OCI-LY3 (cell line): Measurements from ENCODE around the gene LHPP.

Source experiments
- H2AFZ ChIP-seq: fragments of 200-600, 300-600 bp; shearing (Covaris generic); 2 replicates; pipeline ENCODE4 v1.6.0; 2014; ENCODE audit warnings: antibody characterized with exemption, low read depth, low read length
- H3K27ac ChIP-seq: fragments of 200-600, 300-600 bp; sonication (generic); 2 replicates; pipeline ENCODE4 v1.5.1; 2014; ENCODE audit warnings: mild to moderate bottlenecking, low read length, moderate library complexity, mixed read lengths
- H3K27me3 ChIP-seq: fragments of 200-600, 300-600 bp; sonication (generic); 2 replicates; pipeline ENCODE4 v1.6.1; 2014; ENCODE audit warnings: low read depth, low read length, mixed read lengths
- H3K36me3 ChIP-seq: fragments of 200-600, 300-600 bp; sonication (generic); replicated peaks from 2 replicates; pipeline ENCODE3; 2014; ENCODE audit warnings: low read depth, low read length, mixed read lengths
- H3K4me1 ChIP-seq: fragments of 300-600, 200-600 bp; sonication (generic); 2 replicates; pipeline ENCODE4 v1.6.1; 2014; ENCODE audit warnings: low read length, mixed read lengths
- H3K4me2 ChIP-seq: fragments of 200-600, 300-600 bp; sonication (generic); 2 replicates; pipeline ENCODE4 v1.6.1; 2014; ENCODE audit warnings: low read length, mixed read lengths
- H3K4me3 ChIP-seq: fragments of 300-600, 200-600 bp; sonication (generic); 2 replicates; pipeline ENCODE4 v1.5.1; 2014; ENCODE audit warnings: antibody characterized with exemption, mild to moderate bottlenecking, low read length, moderate library complexity
- H3K79me2 ChIP-seq: fragments of 300-600, 200-600 bp; shearing (Covaris generic); 2 replicates; pipeline ENCODE4 v1.6.1; 2014; ENCODE audit warnings: mild to moderate bottlenecking, low read length, mixed read lengths
- H3K9ac ChIP-seq: fragments of 300-600, 200-600 bp; shearing (Covaris generic); 2 replicates; pipeline ENCODE4 v1.6.0; 2014; ENCODE audit warnings: mild to moderate bottlenecking, low read length, moderate library complexity
- H3K9me3 ChIP-seq: fragments of 200-600, 300-600 bp; shearing (Covaris generic); 2 replicates; pipeline ENCODE4 v1.6.1; 2014; ENCODE audit warnings: low read length, mixed read lengths; ENCODE audit not compliant: insufficient read depth
- H4K20me1 ChIP-seq: fragments of 200-600, 300-600 bp; sonication (generic); 2 replicates; pipeline ENCODE4 v1.6.1; 2016; ENCODE audit warnings: low read length, mixed read lengths; ENCODE audit not compliant: insufficient read depth
- EZH2phosphoT487 ChIP-seq: fragments of 200-600 bp; shearing (Covaris generic); IDR thresholded peaks from 2 replicates; pipeline ENCODE4 v1.6.1; 2018; ENCODE audit warnings: antibody characterized with exemption, mixed run types, low read depth
- TF ChIP-seq, protein P1 (sequence below): fragments of 200-600, 300-600 bp; sonication (generic); IDR thresholded peaks from 2 replicates; pipeline ENCODE4 v1.5.1; 2014; ENCODE audit warnings: antibody characterized with exemption, low read length, low read depth

LHPP gene

DNA sequence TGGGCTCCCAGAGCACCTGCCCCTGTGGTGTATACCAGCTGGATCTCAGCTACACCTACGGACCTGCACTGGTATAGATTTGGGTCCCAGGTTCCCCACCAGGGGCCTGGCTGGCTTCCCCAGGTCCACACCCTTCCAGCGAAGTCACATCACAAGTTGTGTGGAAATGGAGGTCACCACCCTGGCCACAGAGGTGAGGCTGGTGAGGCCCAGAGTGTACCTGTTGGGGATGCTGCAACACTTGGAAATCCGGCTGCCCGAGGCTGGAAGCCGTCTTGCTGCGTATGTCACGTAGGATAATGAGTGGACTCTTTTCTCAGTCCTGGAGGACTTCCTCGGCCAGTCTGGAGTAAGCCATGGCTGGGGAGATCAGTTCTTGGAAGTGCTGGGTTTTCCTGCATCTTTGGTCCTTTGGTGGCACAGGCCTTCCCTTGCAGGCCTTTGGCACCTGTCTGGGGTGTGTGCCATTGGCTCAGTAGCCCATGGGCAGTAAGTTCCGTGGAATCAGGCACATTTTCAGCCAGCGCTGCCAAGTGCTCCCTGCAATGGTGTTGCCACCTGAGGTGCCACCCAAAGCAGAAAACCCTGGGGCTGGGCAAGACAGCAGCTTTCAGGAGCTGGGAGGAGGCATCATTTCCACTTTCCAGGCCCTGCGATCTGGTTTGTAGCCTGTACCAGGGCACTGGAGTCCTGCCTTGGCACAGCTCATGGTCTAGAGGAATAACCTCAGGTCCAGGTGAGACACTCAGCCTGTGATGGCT lies 97.9 kb downstream of the LHPP start:
- Histone ChIP-seq H3K36me3 (no peaks in the 10 kb centered on the region), H3K9ac (no peak overlapping the region), H3K4me3 (no peak overlapping the region), H3K27me3 (no peaks in the 10 kb centered on the region; the same call in 1 of the 2 replicates), H4K20me1 (no peaks in the 10 kb centered on the region), H3K9me3 (no peaks in the 10 kb centered on the region), H2AFZ (no peak overlapping the region), H3K4me2 (no peak overlapping the region), H3K79me2 (no peaks in the 10 kb centered on the region), H3K27ac (no peak overlapping the region), H3K4me1 (peaks cover 13% of the 10 kb centered on the region)
- no peak for TF ChIP-seq EZH2phosphoT487
- TF ChIP-seq, protein P1, sequence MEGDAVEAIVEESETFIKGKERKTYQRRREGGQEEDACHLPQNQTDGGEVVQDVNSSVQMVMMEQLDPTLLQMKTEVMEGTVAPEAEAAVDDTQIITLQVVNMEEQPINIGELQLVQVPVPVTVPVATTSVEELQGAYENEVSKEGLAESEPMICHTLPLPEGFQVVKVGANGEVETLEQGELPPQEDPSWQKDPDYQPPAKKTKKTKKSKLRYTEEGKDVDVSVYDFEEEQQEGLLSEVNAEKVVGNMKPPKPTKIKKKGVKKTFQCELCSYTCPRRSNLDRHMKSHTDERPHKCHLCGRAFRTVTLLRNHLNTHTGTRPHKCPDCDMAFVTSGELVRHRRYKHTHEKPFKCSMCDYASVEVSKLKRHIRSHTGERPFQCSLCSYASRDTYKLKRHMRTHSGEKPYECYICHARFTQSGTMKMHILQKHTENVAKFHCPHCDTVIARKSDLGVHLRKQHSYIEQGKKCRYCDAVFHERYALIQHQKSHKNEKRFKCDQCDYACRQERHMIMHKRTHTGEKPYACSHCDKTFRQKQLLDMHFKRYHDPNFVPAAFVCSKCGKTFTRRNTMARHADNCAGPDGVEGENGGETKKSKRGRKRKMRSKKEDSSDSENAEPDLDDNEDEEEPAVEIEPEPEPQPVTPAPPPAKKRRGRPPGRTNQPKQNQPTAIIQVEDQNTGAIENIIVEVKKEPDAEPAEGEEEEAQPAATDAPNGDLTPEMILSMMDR = no peak

DNA sequence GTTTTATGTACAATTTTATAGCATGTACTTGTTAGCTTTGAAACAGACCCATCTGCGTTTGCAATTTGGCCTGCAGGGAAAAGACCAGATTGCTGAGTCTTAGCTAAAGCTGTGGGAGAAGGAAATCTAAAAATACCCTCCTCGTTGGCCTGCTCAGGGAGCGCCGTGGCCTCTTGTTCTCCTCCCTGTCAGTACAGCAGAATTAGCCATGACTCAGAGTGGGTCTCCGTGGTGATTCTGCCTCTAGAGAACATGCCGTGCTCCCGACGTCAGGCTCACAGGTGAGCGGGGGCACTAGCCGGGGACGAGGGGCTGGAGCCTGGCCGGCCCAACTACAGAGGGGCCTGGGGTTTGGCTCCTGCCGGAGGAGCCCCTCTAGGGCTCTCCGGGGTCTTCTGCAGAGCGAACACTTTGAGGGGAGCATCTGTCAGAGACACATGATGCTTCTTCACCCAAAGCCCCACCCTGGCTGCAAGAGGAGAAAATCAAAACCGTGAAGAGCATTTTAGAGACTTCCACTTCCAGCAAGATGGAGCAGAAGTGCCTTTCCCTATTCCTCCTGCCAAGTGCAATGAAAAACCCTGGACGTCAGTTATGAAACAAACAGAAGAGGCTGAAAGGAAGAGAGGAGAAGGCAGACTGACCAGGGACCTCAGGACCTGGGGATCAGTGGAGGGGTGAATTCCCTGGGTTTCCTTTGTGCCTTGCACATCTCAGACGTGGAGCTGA lies 98.9 kb downstream of the LHPP start:
- Histone ChIP-seq H3K79me2 (no peaks in the 10 kb centered on the region), H3K27me3 (peaks cover 7% of the 10 kb centered on the region), H3K4me1 (peaks cover 7% of the 10 kb centered on the region), H3K9me3 (no peaks in the 10 kb centered on the region), H3K36me3 (no peaks in the 10 kb centered on the region), H3K27ac (no peak overlapping the region), H3K9ac (no peak overlapping the region), H3K4me2 (no peak overlapping the region), H3K4me3 (no peak overlapping the region), H2AFZ (no peak overlapping the region), H4K20me1 (no peaks in the 10 kb centered on the region)
- TF ChIP-seq, protein P1 = no peak
- no peak for TF ChIP-seq EZH2phosphoT487

DNA sequence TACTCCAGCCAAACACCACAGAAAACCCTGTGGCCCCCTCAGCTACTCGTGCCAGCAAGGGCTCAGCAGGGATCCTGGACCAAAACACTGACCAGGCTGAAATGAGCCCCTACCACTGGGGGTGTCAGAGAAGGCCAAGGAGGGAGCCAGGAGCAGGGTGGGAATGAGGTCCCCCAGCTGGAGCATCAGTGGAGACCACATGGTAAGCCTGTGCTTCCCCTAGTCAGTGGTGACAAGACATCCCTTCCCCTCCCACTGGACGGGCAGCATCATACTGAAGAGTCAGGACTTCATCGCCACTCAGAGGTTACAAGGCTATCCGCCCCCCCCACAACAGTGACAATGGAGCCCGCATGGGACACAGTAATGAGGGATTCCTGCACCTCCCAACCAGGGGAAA lies 99.6 kb downstream of the LHPP start:
- no peaks in the 10 kb centered on the region for H3K36me3 ChIP-seq
- TF ChIP-seq, protein P1 = no peak
- TF ChIP-seq EZH2phosphoT487 = no peak

DNA sequence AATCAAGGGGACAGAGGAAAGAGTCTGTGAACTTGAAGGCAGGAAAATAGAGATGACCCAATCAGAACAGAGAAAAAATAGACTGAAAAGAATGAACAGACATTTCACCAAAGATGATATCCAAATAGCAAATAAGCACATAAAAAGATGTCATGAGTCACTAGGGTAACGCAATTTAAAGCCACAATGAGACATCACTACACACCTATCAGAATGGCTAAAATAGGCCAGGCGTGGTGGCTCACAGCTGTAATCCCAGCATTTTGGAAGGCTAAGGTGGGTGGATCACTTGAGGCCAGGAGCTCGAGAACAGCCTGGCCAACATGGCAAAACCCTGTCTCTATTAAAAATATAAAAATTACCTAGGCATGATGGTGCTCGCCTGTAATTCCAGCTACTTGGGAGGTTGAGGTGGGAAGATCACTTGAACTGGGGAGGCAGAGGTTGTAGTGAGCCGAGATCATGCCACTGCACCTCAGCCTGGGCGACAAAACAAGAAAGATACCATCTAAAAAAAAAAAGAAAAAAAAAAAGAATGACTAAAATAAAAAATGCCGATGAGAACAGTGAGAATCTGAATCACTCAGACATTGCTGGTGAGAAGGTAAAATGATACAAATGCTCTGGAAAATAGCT lies 100.9 kb downstream of the LHPP start:
- Histone ChIP-seq H3K36me3 (no peaks in the 10 kb centered on the region), H3K27me3 (peaks cover 9% of the 10 kb centered on the region), H4K20me1 (no peaks in the 10 kb centered on the region), H3K4me3 (no peak overlapping the region), H3K4me2 (no peak overlapping the region), H3K9me3 (no peaks in the 10 kb centered on the region), H2AFZ (no peak overlapping the region), H3K9ac (no peak overlapping the region), H3K27ac (no peak overlapping the region), H3K4me1 (no peaks in the 10 kb centered on the region), H3K79me2 (no peaks in the 10 kb centered on the region)
- TF ChIP-seq, protein P1 = no peak
- no peak for TF ChIP-seq EZH2phosphoT487

More for the DNA sequence above, 99.6 kb downstream of the LHPP start:
- Histone ChIP-seq H4K20me1 (no peaks in the 10 kb centered on the region), H3K4me3 (no peak overlapping the region), H3K4me2 (no peak overlapping the region), H3K4me1 (peaks cover under 1% of the 10 kb centered on the region; the same call in 1 of the 2 replicates), H3K9ac (no peak overlapping the region), H3K9me3 (no peaks in the 10 kb centered on the region), H3K27me3 (peaks cover 9% of the 10 kb centered on the region), H2AFZ (no peak overlapping the region), H3K79me2 (no peaks in the 10 kb centered on the region), H3K27ac (no peak overlapping the region)
